Esophagus squamous epithelium (tissue), 5 donors: Measurements from ENCODE around the gene CYP4Z1. TPM values are rescaled to one million over a fixed set of nuclear protein-coding genes. Genes with fewer than 3 reads are reported as not detected.
A peak's percentile ranks its signal among the peaks of the same experiment; 100 is the strongest.

Experiments
- DNase-seq: peaks from one replicate; lab custom pipeline; 2025; lab: John Stamatoyannopoulos, UW
- H3K27ac ChIP-seq, 4 donors: fragments of 200-600 bp; sonication (generic); one replicate each; pipeline ENCODE4 v1.5.1; 2016 to 2019; ENCODE audit warnings: mild to moderate bottlenecking in 1 of 4
- H3K27me3 ChIP-seq, 4 donors: fragments of 200-600 bp; sonication (generic); 1 replicate in 3 of 4; 2 replicates in 1 of 4; pipeline versions ENCODE4 v1.5.1 to v1.6.0; 2017 to 2021; ENCODE audit warnings: antibody characterized with exemption in 1 of 4
- H3K36me3 ChIP-seq, 3 donors: fragments of 200-600 bp; sonication (generic); one replicate each; pipeline ENCODE4 v1.5.1; 2016 to 2019
- H3K4me1 ChIP-seq, 3 donors: fragments of 200-600 bp; sonication (generic); one replicate each; pipeline ENCODE4 v1.5.1; 2017 to 2019
- H3K4me3 ChIP-seq, 4 donors: fragments of 200-600 bp; sonication (generic); 1 replicate in 3 of 4; 2 replicates in 1 of 4; pipeline ENCODE4 v1.5.1; 2016 to 2019; ENCODE audit warnings: mild to moderate bottlenecking in 2 of 4, moderate library complexity in 1 of 4
- H3K9me3 ChIP-seq, 3 donors: fragments of 200-600 bp; sonication (generic); one replicate each; pipeline ENCODE4 v1.5.1; 2016 to 2019
- CTCF ChIP-seq, 6 experiments: fragments of 450-650 bp in 4 of 6; fragments of 200-600 bp in 2 of 6; sonication (generic) in 2 of 6; IDR thresholded peaks; one replicate each; pipeline ENCODE4 v1.5.1; 2016 to 2019; ENCODE audit warnings: antibody characterized with exemption in 6 of 6, mild to moderate bottlenecking in 4 of 6, moderate library complexity in 4 of 6
- POLR2A ChIP-seq, 4 donors: fragments of 450-650 bp; IDR thresholded peaks; one replicate each; pipeline ENCODE4 v1.6.1; 2017; ENCODE audit warnings: antibody characterized with exemption in 4 of 4, mild to moderate bottlenecking in 4 of 4, moderate library complexity in 3 of 4
- whole genome bisulfite sequencing, 2 donors: methylation state at CpG; one replicate each; pipeline ENCODE4 v1.1.5; 2018; 5-methylcytosine and 5-hydroxymethylcytosine counted together
- intact Hi-C: fragments of 100-400 bp; cut with DNase I; formaldehyde crosslinking; loops from one replicate; pipeline ENCODE4 v1.15.0; 2022
- total RNA-seq, 4 donors: library from RNA; depleted of rRNA; stranded (reverse); fragments of >200 nt; gene quantifications; one replicate each; pipeline ENCODE4 v1.1.0, GENCODE V29; 2016
- donor health status: DM: yes; HTN: yes; CAD: no.

The CYP4Z1 gene
- total RNA-seq: 1 to 10 TPM in 3 of 4 donors, under 1 TPM in 1; 0.19 to 1.5 (median 1.4) TPM

GRCh38 chr1:47067097-47067594, at the start of gene CYP4Z1:
Gene CYP4Z1 (plus strand): TSS chr1:47067231. CDS start chr1:47067491, 260 bp downstream.
- TF ChIP-seq CTCF (IDR thresholded peaks at IDR 0.05): no peak
- TF ChIP-seq POLR2A (IDR thresholded peaks at IDR 0.05): no peak
- Histone ChIP-seq H3K36me3 (no peaks in the 10 kb centered on the region), H3K4me1 (no peaks in the 10 kb centered on the region), H3K27me3 (no peaks in the 10 kb centered on the region), H3K9me3 (no peaks in the 10 kb centered on the region), H3K27ac (no peak within 1 kb of the TSS), H3K4me3 (no peak within 1 kb of the TSS)
- intact Hi-C loops: no loop called here
- DNase-seq: no peak

- intact Hi-C loops: no loop called here
- Histone ChIP-seq H3K4me3 (no peak overlapping the region), H3K27ac (peak overlapping the region in 1 of 4 donors; percentile 52), H3K9me3 (no peaks in the 10 kb centered on the region), H3K36me3 (no peaks in the 10 kb centered on the region), H3K4me1 (peaks cover 0 to 29% (median 6%) of the 10 kb centered on the region in 3 donors), H3K27me3 (peaks cover 0 to 12% (median 0%) of the 10 kb centered on the region in 4 donors)
- no peak for TF ChIP-seq POLR2A (IDR thresholded peaks at IDR 0.05)
- TF ChIP-seq CTCF (IDR thresholded peaks at IDR 0.05): no peak
- no peak for DNase-seq
- 65 to 71% methylated on average over 2 of the region's 2 CpGs for WGBS, 2 donors
Observed at GRCh38 chr1:47021070-47021469, 46.0 kb upstream of the CYP4Z1 start.

- intact Hi-C loops: no loop called here
- peaks cover 0 to 17% (median 0%) of the 10 kb centered on the region in 4 donors for H3K27me3 ChIP-seq
- WGBS, 2 donors: 2 to 7% methylated on average over 29 to 37 of the region's 49 CpGs
- H3K36me3 ChIP-seq: no peaks in the 10 kb centered on the region
- peaks cover 0 to 34% (median 6%) of the 10 kb centered on the region in 3 donors for H3K4me1 ChIP-seq
- peak within 1 kb of the TSS; percentile 47 to 69 (median 52) for H3K4me3 ChIP-seq
- TF ChIP-seq POLR2A (IDR thresholded peaks at IDR 0.05) (peak in 1 of 4 donors; percentile 17), CTCF (IDR thresholded peaks at IDR 0.05) (no peak)
- no peaks in the 10 kb centered on the region for H3K9me3 ChIP-seq
- no peak for DNase-seq
- peak within 1 kb of the TSS; percentile 80 to 85 (median 80) for H3K27ac ChIP-seq
Observed at GRCh38 chr1:47023268-47024140, 43.5 kb upstream of the CYP4Z1 start, which contains the start of gene CYP4X1. Gene CYP4X1 (plus strand): TSS chr1:47023669. CDS start chr1:47023818, 149 bp downstream.

- DNase-seq: no peak
- Histone ChIP-seq H3K27ac (peak overlapping the region; percentile 80 to 85 (median 80)), H3K4me1 (peaks cover 0 to 41% (median 7%) of the 10 kb centered on the region in 3 donors), H3K36me3 (no peaks in the 10 kb centered on the region), H3K9me3 (no peaks in the 10 kb centered on the region), H3K27me3 (peaks cover 0 to 17% (median 0%) of the 10 kb centered on the region in 4 donors), H3K4me3 (peak overlapping the region; percentile 47 to 69 (median 52))
- intact Hi-C loops: no loop called here
- TF ChIP-seq POLR2A (IDR thresholded peaks at IDR 0.05) (no peak), CTCF (IDR thresholded peaks at IDR 0.05) (no peak)
- 11 to 16% methylated on average over 8 of the region's 8 CpGs for WGBS, 2 donors
Observed at GRCh38 chr1:47024141-47024801, 42.8 kb upstream of the CYP4Z1 start.
